Transverse colon (tissue), 4 donors: ENCODE data around the gene LHX3.

Experiments used
- EP300 ChIP-seq: sonication (generic); formaldehyde crosslinking; IDR thresholded peaks from one replicate; pipeline ENCODE4 v1.6.1; 2017; ENCODE audit warnings: antibody characterized with exemption, low read depth
- POLR2A ChIP-seq: fragments of 450-650 bp; IDR thresholded peaks from one replicate; pipeline ENCODE4 v1.6.1; 2016; ENCODE audit warnings: antibody characterized with exemption, mild to moderate bottlenecking, moderate library complexity
- POLR2AphosphoS5 ChIP-seq, 3 donors: sonication (generic); formaldehyde crosslinking; IDR thresholded peaks; one replicate each; pipeline ENCODE4 v1.6.1; 2016; ENCODE audit warnings: antibody characterized with exemption in 3 of 3
- TF ChIP-seq, protein P1 (sequence below), 5 experiments: fragments of 200-600 bp in 3 of 5; fragments of 450-650 bp in 2 of 5; sonication (generic) in 3 of 5; IDR thresholded peaks; 1 replicate in 2 of 5; 2 replicates in 3 of 5; pipeline ENCODE4 v1.5.1; 2016 to 2017; ENCODE audit warnings: antibody characterized with exemption in 5 of 5, inconsistent platforms in 3 of 5, mild to moderate bottlenecking in 2 of 5, moderate library complexity in 1 of 5

- TF ChIP-seq, protein P1, sequence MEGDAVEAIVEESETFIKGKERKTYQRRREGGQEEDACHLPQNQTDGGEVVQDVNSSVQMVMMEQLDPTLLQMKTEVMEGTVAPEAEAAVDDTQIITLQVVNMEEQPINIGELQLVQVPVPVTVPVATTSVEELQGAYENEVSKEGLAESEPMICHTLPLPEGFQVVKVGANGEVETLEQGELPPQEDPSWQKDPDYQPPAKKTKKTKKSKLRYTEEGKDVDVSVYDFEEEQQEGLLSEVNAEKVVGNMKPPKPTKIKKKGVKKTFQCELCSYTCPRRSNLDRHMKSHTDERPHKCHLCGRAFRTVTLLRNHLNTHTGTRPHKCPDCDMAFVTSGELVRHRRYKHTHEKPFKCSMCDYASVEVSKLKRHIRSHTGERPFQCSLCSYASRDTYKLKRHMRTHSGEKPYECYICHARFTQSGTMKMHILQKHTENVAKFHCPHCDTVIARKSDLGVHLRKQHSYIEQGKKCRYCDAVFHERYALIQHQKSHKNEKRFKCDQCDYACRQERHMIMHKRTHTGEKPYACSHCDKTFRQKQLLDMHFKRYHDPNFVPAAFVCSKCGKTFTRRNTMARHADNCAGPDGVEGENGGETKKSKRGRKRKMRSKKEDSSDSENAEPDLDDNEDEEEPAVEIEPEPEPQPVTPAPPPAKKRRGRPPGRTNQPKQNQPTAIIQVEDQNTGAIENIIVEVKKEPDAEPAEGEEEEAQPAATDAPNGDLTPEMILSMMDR (IDR thresholded peaks at IDR 0.05): no peak
- TF ChIP-seq POLR2A (no peak), EP300 (no peak), POLR2AphosphoS5 (IDR thresholded peaks at IDR 0.05) (no peak)
These were observed 1.8 kb upstream of the LHX3 start for GRCh38 chr9:136206602-136207275.
